ENCODE results near the gene PLA2G4F. TPM values are rescaled to one million over a fixed set of nuclear protein-coding genes. Genes with fewer than 3 reads are reported as not detected.
A peak's percentile ranks its signal among the peaks of the same experiment; 100 is the strongest.

Gene PLA2G4F
- total and polyA plus RNA-seq, 5 experiments from 2014 or later: 0.04 TPM; not detected in 4

- Mint-ChIP-seq H3K9me3 (no peaks in the 10 kb centered on the region), H3K36me3 (no peaks in the 10 kb centered on the region), H3K27ac (no peak overlapping the region), H3K4me1 (peaks cover 0 to 2% (median 0%) of the 10 kb centered on the region in 4 donors), H3K4me3 (no peak overlapping the region), H3K27me3 (peaks cover 2 to 24% (median 13%) of the 10 kb centered on the region in 5 donors)
- peak in 1 of 10 donors; percentile 2 for DNase-seq
- ATAC-seq: no peak
- POLR2A ChIA-PET: no interaction called here
Observed at GRCh38 chr15:42133356-42133755, 23.1 kb downstream of the PLA2G4F start.

GRCh38 chr15:42131826-42132806, 24.3 kb downstream of the PLA2G4F start:
- H3K9me3 Mint-ChIP-seq: no peaks in the 10 kb centered on the region
- no peaks in the 10 kb centered on the region for H3K4me1 Mint-ChIP-seq
- H3K36me3 Mint-ChIP-seq: no peaks in the 10 kb centered on the region
- peaks cover 6 to 24% (median 14%) of the 10 kb centered on the region in 5 donors for H3K27me3 Mint-ChIP-seq
- ATAC-seq: no peak
- POLR2A ChIA-PET: no interaction called here
- H3K27ac Mint-ChIP-seq: no peak overlapping the region
- DNase-seq: no peak
- no peak overlapping the region for H3K4me3 Mint-ChIP-seq

- H3K36me3 Mint-ChIP-seq: no peaks in the 10 kb centered on the region
- no peak for DNase-seq
- no peak overlapping the region for H3K4me3 Mint-ChIP-seq
- ATAC-seq: no peak
- POLR2A ChIA-PET: no interaction called here
- H3K27ac Mint-ChIP-seq: no peak overlapping the region
- H3K9me3 Mint-ChIP-seq: no peaks in the 10 kb centered on the region
- no peaks in the 10 kb centered on the region for H3K4me1 Mint-ChIP-seq
- H3K27me3 Mint-ChIP-seq: peaks cover 6 to 24% (median 14%) of the 10 kb centered on the region in 5 donors
Observed at GRCh38 chr15:42131006-42131405, 25.4 kb downstream of the PLA2G4F start.

- POLR2A ChIA-PET: no interaction called here
- no peaks in the 10 kb centered on the region for H3K4me1 Mint-ChIP-seq
- ATAC-seq (no peak), DNase-seq (no peak)
- H3K4me3 Mint-ChIP-seq: no peak overlapping the region
- H3K9me3 Mint-ChIP-seq: peaks cover 0 to 1% (median 0%) of the 10 kb centered on the region in 9 donors
- H3K27ac Mint-ChIP-seq: no peak overlapping the region
- peaks cover 6 to 24% (median 11%) of the 10 kb centered on the region in 5 donors for H3K27me3 Mint-ChIP-seq
- H3K36me3 Mint-ChIP-seq: no peaks in the 10 kb centered on the region
Observed at GRCh38 chr15:42130246-42130986, 26.0 kb downstream of the PLA2G4F start.

- Mint-ChIP-seq H3K4me3 (no peak overlapping the region), H3K4me1 (no peaks in the 10 kb centered on the region), H3K27ac (no peak overlapping the region), H3K9me3 (peaks cover 0 to 2% (median 0%) of the 10 kb centered on the region in 9 donors), H3K27me3 (peaks cover 7 to 24% (median 11%) of the 10 kb centered on the region in 5 donors), H3K36me3 (no peaks in the 10 kb centered on the region)
- no peak for ATAC-seq
- DNase-seq: no peak
- POLR2A ChIA-PET: no interaction called here
Observed at GRCh38 chr15:42129364-42129763, 27.1 kb downstream of the PLA2G4F start.

- H3K27me3 Mint-ChIP-seq: peaks cover 7 to 24% (median 11%) of the 10 kb centered on the region in 5 donors
- POLR2A ChIA-PET: no interaction called here
- H3K4me1 Mint-ChIP-seq: no peaks in the 10 kb centered on the region
- no peaks in the 10 kb centered on the region for H3K36me3 Mint-ChIP-seq
- ATAC-seq (no peak), DNase-seq (no peak)
- H3K27ac Mint-ChIP-seq: no peak overlapping the region
- H3K9me3 Mint-ChIP-seq: peaks cover 0 to 2% (median 0%) of the 10 kb centered on the region in 9 donors
- no peak overlapping the region for H3K4me3 Mint-ChIP-seq
Observed at GRCh38 chr15:42128476-42128875, 28.0 kb downstream of the PLA2G4F start.

GRCh38 chr15:42123546-42123945, 32.9 kb downstream of the PLA2G4F start:
- POLR2A ChIA-PET: no interaction called here
- DNase-seq (no peak), ATAC-seq (no peak)
- Mint-ChIP-seq H3K4me1 (peaks cover 0 to 4% (median 0%) of the 10 kb centered on the region in 4 donors), H3K27me3 (peaks cover 0 to 6% (median 2%) of the 10 kb centered on the region in 5 donors), H3K9me3 (peaks cover 0 to 2% (median 0%) of the 10 kb centered on the region in 9 donors), H3K36me3 (no peaks in the 10 kb centered on the region), H3K27ac (no peak overlapping the region), H3K4me3 (no peak overlapping the region)

GRCh38 chr15:42121682-42122081, 34.8 kb downstream of the PLA2G4F start:
- peaks cover 0 to 4% (median 0%) of the 10 kb centered on the region in 4 donors for H3K4me1 Mint-ChIP-seq
- POLR2A ChIA-PET: no interaction called here
- ATAC-seq (no peak), DNase-seq (no peak)
- H3K9me3 Mint-ChIP-seq: peaks cover 0 to 2% (median 0%) of the 10 kb centered on the region in 9 donors
- no peaks in the 10 kb centered on the region for H3K36me3 Mint-ChIP-seq
- no peak overlapping the region for H3K4me3 Mint-ChIP-seq
- no peak overlapping the region for H3K27ac Mint-ChIP-seq
- peaks cover 0 to 2% (median 0%) of the 10 kb centered on the region in 5 donors for H3K27me3 Mint-ChIP-seq

GRCh38 chr15:42121021-42121420, 35.4 kb downstream of the PLA2G4F start:
- no peak for ATAC-seq
- POLR2A ChIA-PET: no interaction called here
- no peak overlapping the region for H3K27ac Mint-ChIP-seq

GRCh38 chr15:42120285-42120684, 36.2 kb downstream of the PLA2G4F start:
- Mint-ChIP-seq H3K4me1 (peaks cover 0 to 4% (median 0%) of the 10 kb centered on the region in 4 donors), H3K4me3 (no peak overlapping the region), H3K27ac (no peak overlapping the region), H3K9me3 (no peaks in the 10 kb centered on the region), H3K27me3 (peaks cover 0 to 1% (median 0%) of the 10 kb centered on the region in 5 donors), H3K36me3 (no peaks in the 10 kb centered on the region)
- POLR2A ChIA-PET: no interaction called here
- no peak for ATAC-seq
- no peak for DNase-seq

More at GRCh38 chr15:42121021-42121420, 35.4 kb downstream of the PLA2G4F start:
- no peak overlapping the region for H3K4me3 Mint-ChIP-seq
- peaks cover 0 to 2% (median 0%) of the 10 kb centered on the region in 5 donors for H3K27me3 Mint-ChIP-seq
- no peak for DNase-seq
- H3K4me1 Mint-ChIP-seq: peaks cover 0 to 4% (median 0%) of the 10 kb centered on the region in 4 donors
- no peaks in the 10 kb centered on the region for H3K36me3 Mint-ChIP-seq
- H3K9me3 Mint-ChIP-seq: peaks cover 0 to 2% (median 0%) of the 10 kb centered on the region in 9 donors

GRCh38 chr15:42119446-42119760, 37.0 kb downstream of the PLA2G4F start:
- no peak for DNase-seq
- H3K27ac Mint-ChIP-seq: no peak overlapping the region
- peaks cover 0 to 4% (median 0%) of the 10 kb centered on the region in 4 donors for H3K4me1 Mint-ChIP-seq
- no peaks in the 10 kb centered on the region for H3K9me3 Mint-ChIP-seq
- H3K36me3 Mint-ChIP-seq: no peaks in the 10 kb centered on the region
- ATAC-seq: no peak
- POLR2A ChIA-PET: no interaction called here
- H3K4me3 Mint-ChIP-seq: no peak overlapping the region
- H3K27me3 Mint-ChIP-seq: peaks cover 0 to 1% (median 0%) of the 10 kb centered on the region in 5 donors

GRCh38 chr15:42118650-42119445, 37.6 kb downstream of the PLA2G4F start:
- ATAC-seq (no peak), DNase-seq (no peak)
- H3K36me3 Mint-ChIP-seq: no peaks in the 10 kb centered on the region
- peak overlapping the region in 1 of 10 donors; percentile 26 for H3K4me3 Mint-ChIP-seq
- H3K27me3 Mint-ChIP-seq: peaks cover 0 to 1% (median 0%) of the 10 kb centered on the region in 5 donors
- no peaks in the 10 kb centered on the region for H3K9me3 Mint-ChIP-seq
- H3K4me1 Mint-ChIP-seq: peaks cover 0 to 4% (median 0%) of the 10 kb centered on the region in 4 donors
- POLR2A ChIA-PET: no interaction called here
- peak overlapping the region in 1 of 10 donors; percentile 73 for H3K27ac Mint-ChIP-seq

All from naive thymus-derived CD8-positive, alpha-beta T cell (primary cell).